SKM-1 (cell line): Measurements from ENCODE around the gene NDUFV3.
"Not testable (repeated sequence)": the region's sequence is repeated elsewhere in the genome, so short reads cannot be mapped to it uniquely, and the experiment has no call there.

Experiments
- DNase-seq: peaks from one replicate; lab custom pipeline; 2025; ENCODE audit not compliant: unreplicated experiment; lab: John Stamatoyannopoulos, UW

Gene NDUFV3

DNA sequence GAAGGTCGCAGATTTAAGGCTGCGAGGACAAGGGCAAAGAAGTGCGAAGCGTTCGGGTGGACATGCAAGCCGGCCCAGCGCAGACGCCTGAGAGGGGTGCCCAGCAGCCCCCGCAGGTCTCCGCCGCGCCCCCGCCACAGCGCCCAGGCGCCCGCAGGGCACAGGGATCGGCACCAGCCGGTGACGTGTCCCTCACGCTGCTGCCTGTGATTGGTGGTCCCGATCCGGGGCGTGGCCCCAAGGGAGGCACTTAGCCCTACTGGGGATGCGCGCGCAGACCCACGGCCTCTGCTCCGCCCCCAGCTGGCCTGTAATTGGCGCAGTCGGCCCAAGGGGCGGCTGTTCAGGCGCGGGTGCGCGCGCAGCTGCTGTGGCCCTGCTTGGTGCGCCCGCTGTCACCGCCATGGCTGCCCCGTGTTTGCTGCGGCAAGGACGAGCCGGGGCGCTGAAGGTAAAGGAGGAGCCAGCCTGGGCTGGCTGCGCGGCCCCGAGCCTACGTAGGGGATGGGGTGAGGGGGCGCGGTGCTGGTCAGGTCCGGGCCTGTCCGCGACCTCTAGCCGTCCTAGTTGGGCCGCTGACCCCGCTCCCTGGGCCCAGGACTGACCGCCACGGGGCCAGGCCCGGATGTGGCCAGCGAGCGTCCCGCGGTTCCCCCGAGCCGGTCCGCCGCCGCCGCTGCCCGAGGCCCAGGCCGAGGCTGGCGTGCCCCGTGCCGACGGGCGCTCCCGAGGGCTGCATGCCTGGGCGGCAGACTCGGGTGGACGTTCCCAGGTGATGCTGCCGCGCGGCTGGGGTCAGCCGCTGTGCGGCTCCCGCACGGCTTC is at the start of gene NDUFV3:
NDUFV3 (plus strand) TSS at position 379 of the 825 bp plus-strand sequence; CDS start at position 404, 25 bp downstream.
- peak; percentile 93 for DNase-seq

- DNase-seq: no peak
These were observed 48.5 kb upstream of the NDUFV3 start for GRCh38 chr21:42844411-42845113.

- DNase-seq: no peak
These were observed 47.7 kb upstream of the NDUFV3 start for GRCh38 chr21:42845296-42845965.

GRCh38 chr21:42846221-42846620 is 46.9 kb upstream of the NDUFV3 start:
- DNase-seq: no peak

DNA sequence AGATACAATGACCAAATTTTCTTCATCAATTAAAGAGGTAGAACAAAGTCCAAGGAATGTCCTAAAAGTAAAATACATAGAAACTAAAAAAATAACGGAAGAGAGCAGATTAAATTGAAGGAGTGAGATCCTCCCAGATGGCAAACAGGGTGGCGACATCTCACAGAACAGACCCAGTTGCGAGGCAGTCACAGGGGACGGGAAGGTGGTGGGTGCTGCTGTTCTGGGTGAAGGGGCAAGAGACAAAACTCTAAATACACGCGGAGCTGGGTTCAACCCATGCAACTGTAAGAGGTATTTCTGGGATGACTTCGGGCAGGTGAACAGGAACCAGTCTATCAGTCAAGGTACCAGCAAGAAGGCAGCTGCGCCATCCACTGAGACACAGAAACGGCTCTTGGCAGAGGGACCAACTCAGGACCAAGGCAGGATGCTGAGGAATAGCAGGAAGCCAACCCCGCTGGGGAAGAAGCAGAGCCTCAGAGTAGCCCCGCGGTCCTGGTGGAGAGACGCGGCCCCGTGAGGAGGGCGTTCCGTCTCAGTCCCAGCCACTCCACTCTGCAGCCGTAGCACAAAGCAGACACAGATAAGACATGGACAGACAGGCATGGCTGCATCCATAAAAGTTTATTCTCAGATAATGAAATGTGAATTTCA is 45.9 kb upstream of the NDUFV3 start:
- DNase-seq: no peak

- no peak for DNase-seq
These were observed 45.4 kb upstream of the NDUFV3 start for GRCh38 chr21:42847726-42848125.

GRCh38 chr21:42848144-42848931 is 44.8 kb upstream of the NDUFV3 start:
- DNase-seq: not testable (repeated sequence)

DNA sequence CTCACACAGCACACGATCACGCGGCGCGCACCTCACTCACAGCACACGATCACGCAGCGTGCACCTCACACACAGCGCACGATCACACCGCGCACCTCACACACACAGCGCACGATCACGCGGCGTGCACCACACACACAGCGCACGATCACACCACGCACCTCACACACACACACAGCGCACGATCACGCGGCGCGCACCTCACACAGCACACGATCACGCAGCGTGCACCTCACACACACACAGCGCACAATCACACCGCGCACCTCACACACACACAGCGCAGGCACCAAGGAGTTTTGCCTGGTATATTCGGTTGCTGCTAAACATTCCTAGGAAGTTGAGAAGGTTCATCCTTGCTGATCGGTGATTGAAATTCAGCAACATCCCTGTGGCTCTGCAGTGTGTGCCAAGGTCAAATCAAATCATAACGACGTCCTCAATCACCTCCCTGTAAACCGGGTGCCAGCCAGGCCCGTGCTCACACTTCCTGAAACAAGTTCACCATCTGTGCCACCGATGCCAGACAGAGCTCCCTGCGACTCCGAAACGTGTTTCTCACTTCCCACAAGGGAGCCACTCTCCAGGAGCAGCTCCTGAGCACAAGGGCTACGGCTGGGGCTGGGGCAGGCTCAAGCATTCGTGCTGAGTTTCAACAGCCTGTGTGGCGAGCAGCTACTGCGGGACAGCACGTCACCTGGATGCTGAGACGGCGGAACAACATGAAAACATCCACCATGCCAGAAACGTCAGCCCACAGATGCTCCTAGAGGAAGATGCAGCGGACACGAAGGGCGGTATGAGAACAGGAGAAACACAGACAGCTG is 44.0 kb upstream of the NDUFV3 start:
- no peak for DNase-seq

DNA sequence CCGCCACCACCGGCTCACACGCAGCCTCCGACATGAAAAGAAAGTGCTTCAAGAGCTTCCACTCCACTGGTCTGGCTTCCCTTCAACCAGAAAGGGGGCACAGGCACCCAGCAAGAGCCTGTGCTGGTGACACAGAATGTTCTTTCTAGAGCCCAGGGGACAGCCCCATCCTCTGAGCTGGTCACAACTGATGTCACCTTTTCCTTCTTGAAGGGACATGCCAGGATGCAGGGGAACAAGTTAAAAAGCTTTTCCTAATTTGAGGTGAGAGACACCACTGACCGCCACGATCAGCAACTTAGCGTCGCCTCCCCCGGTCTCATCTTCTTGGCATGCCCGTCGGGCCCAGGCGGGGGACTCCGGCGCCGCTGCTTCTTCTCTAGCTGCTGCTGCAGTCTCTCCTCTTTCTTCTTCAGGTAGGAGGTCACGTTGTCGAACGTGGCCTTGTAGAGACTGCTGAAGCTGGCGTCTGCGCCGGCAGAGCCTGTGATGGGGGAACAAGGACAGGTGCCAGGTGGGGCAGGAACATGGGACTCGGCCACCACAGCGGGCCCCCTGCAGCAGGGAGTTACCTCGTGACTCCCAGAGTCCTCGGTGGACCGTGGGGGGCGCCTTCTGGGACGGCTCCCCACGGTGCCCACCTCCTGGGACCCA is 43.2 kb upstream of the NDUFV3 start:
- DNase-seq: no peak

- DNase-seq: no peak
These were observed 42.6 kb upstream of the NDUFV3 start for GRCh38 chr21:42850463-42850862.

GRCh38 chr21:42850866-42851391 is 42.2 kb upstream of the NDUFV3 start:
- DNase-seq: no peak

GRCh38 chr21:42851812-42852665 is 41.1 kb upstream of the NDUFV3 start:
- DNase-seq: no peak

- DNase-seq: no peak
These were observed 40.1 kb upstream of the NDUFV3 start for GRCh38 chr21:42852925-42853570.

- no peak for DNase-seq
These were observed 39.5 kb upstream of the NDUFV3 start for GRCh38 chr21:42853621-42854020.

- DNase-seq: no peak
These were observed 38.7 kb upstream of the NDUFV3 start for GRCh38 chr21:42854246-42855010.

- DNase-seq: no peak
These were observed 37.8 kb upstream of the NDUFV3 start for GRCh38 chr21:42855171-42855936.
